MM.1S (cell line): ENCODE data around the gene PAEP.
"Not testable (repeated sequence)": the region's sequence is repeated elsewhere in the genome, so short reads cannot be mapped to it uniquely, and the experiment has no call there.

Source experiments
- DNase-seq: peaks from one replicate; pipeline ENCODE4 v3.0.0-alpha.2; 2015
- H2AFZ ChIP-seq: fragments of 300-600 bp; sonication (generic); 2 replicates; pipeline ENCODE4 v1.6.0; 2016; ENCODE audit warnings: antibody characterized with exemption, low read length
- H3F3A ChIP-seq: fragments of 300-600 bp; sonication (generic); 2 replicates; pipeline ENCODE4 v1.6.1; 2016; ENCODE audit warnings: mild to moderate bottlenecking, antibody characterized with exemption, low read length, moderate library complexity, mixed read lengths; ENCODE audit not compliant: insufficient read depth
- H3K27ac ChIP-seq: fragments of 300-600 bp; sonication (generic); 2 replicates; pipeline ENCODE4 v1.5.1; 2016; ENCODE audit warnings: mild to moderate bottlenecking, low read length
- H3K27me3 ChIP-seq: fragments of 300-600 bp; sonication (generic); replicated peaks from 2 replicates; pipeline ENCODE4 v1.6.0; 2016; ENCODE audit warnings: low read length; ENCODE audit not compliant: insufficient read depth
- H3K36me3 ChIP-seq: fragments of 300-600 bp; sonication (generic); replicated peaks from 2 replicates; pipeline ENCODE4 v1.6.1; 2016; ENCODE audit warnings: mild to moderate bottlenecking, low read length, mixed read lengths; ENCODE audit not compliant: insufficient read depth
- H3K4me1 ChIP-seq: fragments of 300-600 bp; sonication (generic); 2 replicates; pipeline ENCODE4 v1.6.1; 2016; ENCODE audit warnings: low read length, mixed read lengths
- H3K4me2 ChIP-seq: fragments of 300-600 bp; sonication (generic); 2 replicates; pipeline ENCODE4 v1.6.0; 2016; ENCODE audit warnings: low read depth, low read length
- H3K4me3 ChIP-seq: fragments of 300-600 bp; sonication (generic); 2 replicates; pipeline ENCODE4 v1.5.1; 2016; ENCODE audit warnings: low read length, mixed read lengths
- H3K79me2 ChIP-seq: fragments of 300-600 bp; sonication (generic); 2 replicates; pipeline ENCODE4 v1.6.1; 2016; ENCODE audit warnings: mixed run types, low read length, mixed read lengths
- H3K9ac ChIP-seq: fragments of 300-600 bp; sonication (generic); 2 replicates; pipeline ENCODE4 v1.6.1; 2016; ENCODE audit warnings: low read length, mixed read lengths
- H3K9me2 ChIP-seq: fragments of 300-600 bp; sonication (generic); replicated peaks from 2 replicates; pipeline ENCODE4 v1.6.1; 2016; ENCODE audit warnings: mild to moderate bottlenecking, low read length, mixed read lengths; ENCODE audit not compliant: insufficient read depth
- H3K9me3 ChIP-seq: fragments of 300-600 bp; sonication (generic); replicated peaks from 2 replicates; pipeline ENCODE4 v1.6.1; 2016; ENCODE audit warnings: mild to moderate bottlenecking, low read length, mixed read lengths; ENCODE audit not compliant: insufficient read depth
- H4K20me1 ChIP-seq: fragments of 300-600 bp; sonication (generic); 2 replicates; pipeline ENCODE4 v1.6.1; 2016; ENCODE audit warnings: mild to moderate bottlenecking, low read length, moderate library complexity, mixed read lengths; ENCODE audit not compliant: insufficient read depth
- EZH2 ChIP-seq: fragments of 300-600 bp; sonication (generic); optimal IDR thresholded peaks from 2 replicates; pipeline ENCODE3; 2017; ENCODE audit warnings: low read depth, mild to moderate bottlenecking, antibody characterized with exemption, low read length, mixed read lengths
- EZH2phosphoT487 ChIP-seq: fragments of 300-600 bp; sonication (generic); IDR thresholded peaks from 2 replicates; pipeline ENCODE4 v1.6.1; 2018; ENCODE audit warnings: antibody characterized with exemption, low read length
- TF ChIP-seq, protein P1 (sequence below): fragments of 300-600 bp; sonication (generic); IDR thresholded peaks from 2 replicates; pipeline ENCODE4 v1.5.1; 2016; ENCODE audit warnings: antibody characterized with exemption, low read length, mixed read lengths

Gene PAEP

GRCh38 chr9:135526730-135527571 lies 34.6 kb upstream of the PAEP start:
- TF ChIP-seq EZH2phosphoT487 (no peak), EZH2 (no peak)
- TF ChIP-seq, protein P1, sequence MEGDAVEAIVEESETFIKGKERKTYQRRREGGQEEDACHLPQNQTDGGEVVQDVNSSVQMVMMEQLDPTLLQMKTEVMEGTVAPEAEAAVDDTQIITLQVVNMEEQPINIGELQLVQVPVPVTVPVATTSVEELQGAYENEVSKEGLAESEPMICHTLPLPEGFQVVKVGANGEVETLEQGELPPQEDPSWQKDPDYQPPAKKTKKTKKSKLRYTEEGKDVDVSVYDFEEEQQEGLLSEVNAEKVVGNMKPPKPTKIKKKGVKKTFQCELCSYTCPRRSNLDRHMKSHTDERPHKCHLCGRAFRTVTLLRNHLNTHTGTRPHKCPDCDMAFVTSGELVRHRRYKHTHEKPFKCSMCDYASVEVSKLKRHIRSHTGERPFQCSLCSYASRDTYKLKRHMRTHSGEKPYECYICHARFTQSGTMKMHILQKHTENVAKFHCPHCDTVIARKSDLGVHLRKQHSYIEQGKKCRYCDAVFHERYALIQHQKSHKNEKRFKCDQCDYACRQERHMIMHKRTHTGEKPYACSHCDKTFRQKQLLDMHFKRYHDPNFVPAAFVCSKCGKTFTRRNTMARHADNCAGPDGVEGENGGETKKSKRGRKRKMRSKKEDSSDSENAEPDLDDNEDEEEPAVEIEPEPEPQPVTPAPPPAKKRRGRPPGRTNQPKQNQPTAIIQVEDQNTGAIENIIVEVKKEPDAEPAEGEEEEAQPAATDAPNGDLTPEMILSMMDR: no peak
- H3F3A ChIP-seq: no peaks in the 10 kb centered on the region
- no peak for DNase-seq
- H3K9me2 ChIP-seq: no peaks in the 10 kb centered on the region
- H3K79me2 ChIP-seq: no peaks in the 10 kb centered on the region
- no peak overlapping the region for H3K27ac ChIP-seq
- H3K36me3 ChIP-seq: no peaks in the 10 kb centered on the region
- no peak overlapping the region for H3K4me3 ChIP-seq
- H3K27me3 ChIP-seq: no peaks in the 10 kb centered on the region; the same call in 1 of the 2 replicates
- H3K4me2 ChIP-seq: no peak overlapping the region
- H3K9me3 ChIP-seq: no peaks in the 10 kb centered on the region; the same call in 1 of the 2 replicates
- H3K4me1 ChIP-seq: no peaks in the 10 kb centered on the region
- H2AFZ ChIP-seq: no peak overlapping the region
- no peaks in the 10 kb centered on the region for H4K20me1 ChIP-seq
- no peak overlapping the region for H3K9ac ChIP-seq

DNA sequence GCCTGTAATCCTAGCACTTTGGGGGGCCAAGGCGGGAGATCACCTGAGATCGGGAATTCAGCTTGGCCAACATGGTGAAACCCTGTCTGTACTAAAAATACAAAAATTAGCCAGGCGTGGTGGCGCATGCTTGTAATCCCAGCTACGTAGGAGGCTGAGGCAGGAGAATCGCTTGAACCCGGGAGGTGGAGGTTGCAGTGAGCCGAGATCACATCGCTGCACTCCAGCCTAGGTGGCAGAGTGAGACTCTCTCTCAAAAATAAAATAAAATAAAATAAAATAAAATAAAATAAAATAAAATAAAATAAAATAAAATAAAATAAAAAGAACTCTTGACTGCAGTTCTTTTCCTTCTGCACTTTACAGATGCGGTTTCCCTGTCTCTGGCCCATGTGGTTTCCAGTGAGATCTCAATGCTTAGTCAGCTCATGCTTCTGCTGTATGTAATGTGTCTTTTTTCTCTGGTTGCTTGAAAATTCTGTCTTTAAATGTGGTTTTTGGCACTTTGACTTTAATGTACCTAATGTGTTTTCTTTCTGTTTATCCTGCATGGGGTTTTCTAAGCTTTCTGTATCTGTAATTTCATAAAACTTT lies 32.6 kb upstream of the PAEP start:
- H3K9me2 ChIP-seq, H3K4me1 ChIP-seq, H4K20me1 ChIP-seq, H3K9me3 ChIP-seq, H2AFZ ChIP-seq, H3K79me2 ChIP-seq, H3K36me3 ChIP-seq, H3K9ac ChIP-seq, H3K27ac ChIP-seq, H3K27me3 ChIP-seq, H3F3A ChIP-seq, H3K4me3 ChIP-seq, H3K4me2 ChIP-seq, DNase-seq: not testable (repeated sequence)

- Histone ChIP-seq H3K4me1 (no peaks in the 10 kb centered on the region), H3K27me3 (no peaks in the 10 kb centered on the region), H2AFZ (no peak overlapping the region), H3K9me2 (no peaks in the 10 kb centered on the region), H3K4me2 (no peak overlapping the region), H3K27ac (no peak overlapping the region), H3K9me3 (no peaks in the 10 kb centered on the region; the same call in 1 of the 2 replicates), H3K36me3 (no peaks in the 10 kb centered on the region), H3K4me3 (no peak overlapping the region), H3F3A (no peaks in the 10 kb centered on the region), H4K20me1 (no peaks in the 10 kb centered on the region), H3K9ac (no peak overlapping the region), H3K79me2 (no peaks in the 10 kb centered on the region)
- DNase-seq: no peak
- no peak for TF ChIP-seq EZH2
- TF ChIP-seq EZH2phosphoT487: no peak
- TF ChIP-seq, protein P1: no peak
These were observed 31.4 kb upstream of the PAEP start for GRCh38 chr9:135530146-135530545.

- no peaks in the 10 kb centered on the region for H3K9me2 ChIP-seq
- H3K4me3 ChIP-seq: no peak overlapping the region
- no peak overlapping the region for H3K27ac ChIP-seq
- H3K36me3 ChIP-seq: no peaks in the 10 kb centered on the region
- no peak for DNase-seq
- H4K20me1 ChIP-seq: no peaks in the 10 kb centered on the region
- H3K9ac ChIP-seq: no peak overlapping the region
- no peaks in the 10 kb centered on the region for H3K27me3 ChIP-seq
- H3K4me2 ChIP-seq: no peak overlapping the region
- H3K4me1 ChIP-seq: peaks cover 1% of the 10 kb centered on the region; the same call in 1 of the 2 replicates
- H3K9me3 ChIP-seq: no peaks in the 10 kb centered on the region; the same call in 1 of the 2 replicates
- H2AFZ ChIP-seq: no peak overlapping the region
- TF ChIP-seq EZH2 (no peak), EZH2phosphoT487 (no peak)
- TF ChIP-seq, protein P1: no peak
- no peaks in the 10 kb centered on the region for H3K79me2 ChIP-seq
- H3F3A ChIP-seq: no peaks in the 10 kb centered on the region
These were observed 30.5 kb upstream of the PAEP start for GRCh38 chr9:135531096-135531495.
